IPS-NIHi7 (cell line): ENCODE results near the gene FOXI1.
"Not testable (repeated sequence)": the region's sequence is repeated elsewhere in the genome, so short reads cannot be mapped to it uniquely, and the experiment has no call there.

Experiments
- DNase-seq: peaks from one replicate; pipeline ENCODE4 v3.0.0; 2012; ENCODE audit warnings: mixed read lengths; ENCODE audit errors: extremely low spot score

The FOXI1 gene

GRCh38 chr5:170126061-170126460, 20.4 kb downstream of the FOXI1 start:
- DNase-seq: no peak

DNA sequence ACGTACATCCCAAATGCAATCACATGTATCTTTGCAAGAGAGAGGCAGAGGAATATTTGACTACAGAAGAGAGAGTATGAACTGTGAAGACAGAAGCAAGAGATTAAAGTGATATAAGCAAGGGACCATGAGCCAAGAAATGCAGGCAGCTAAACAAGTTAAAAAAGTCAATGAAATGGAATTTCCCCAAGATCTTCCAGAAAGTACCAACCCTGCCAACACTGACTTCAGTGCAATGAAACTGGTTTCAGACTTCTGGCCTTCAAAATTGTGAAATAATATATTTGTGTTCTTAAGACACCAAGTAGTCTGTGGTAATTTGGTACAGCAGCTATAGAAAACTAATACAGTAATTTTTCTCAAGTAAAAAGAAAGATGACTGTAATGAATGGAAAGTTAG, 20.9 kb downstream of the FOXI1 start:
- DNase-seq: no peak

GRCh38 chr5:170131235-170131634, 25.5 kb downstream of the FOXI1 start:
- no peak for DNase-seq

- DNase-seq: no peak
Observed at GRCh38 chr5:170132269-170132975, 26.7 kb downstream of the FOXI1 start.

DNA sequence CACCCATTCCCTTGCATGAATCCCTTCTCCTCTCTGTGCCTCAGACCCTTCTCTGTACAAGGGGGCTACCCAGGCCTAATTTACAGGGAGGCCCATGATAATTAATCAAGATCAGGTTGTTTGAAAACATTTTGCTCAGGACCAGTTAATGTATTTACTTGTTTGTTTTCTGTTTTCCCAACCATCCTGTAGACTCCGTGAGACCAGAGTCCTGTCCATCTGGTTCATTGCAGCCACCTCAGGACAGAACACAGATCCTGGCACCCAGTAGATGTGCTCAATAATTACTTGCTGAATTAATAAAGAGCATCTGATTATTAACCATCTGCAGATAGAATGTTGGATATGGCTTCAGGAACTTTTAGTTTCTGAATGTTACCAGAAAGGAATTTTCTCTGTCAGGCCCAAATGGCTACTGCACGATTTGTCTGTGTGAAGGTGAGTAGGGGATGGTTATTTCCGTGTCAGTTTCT, 27.3 kb downstream of the FOXI1 start:
- no peak for DNase-seq

- no peak for DNase-seq
Observed at GRCh38 chr5:170135796-170136490, 30.2 kb downstream of the FOXI1 start.

DNA sequence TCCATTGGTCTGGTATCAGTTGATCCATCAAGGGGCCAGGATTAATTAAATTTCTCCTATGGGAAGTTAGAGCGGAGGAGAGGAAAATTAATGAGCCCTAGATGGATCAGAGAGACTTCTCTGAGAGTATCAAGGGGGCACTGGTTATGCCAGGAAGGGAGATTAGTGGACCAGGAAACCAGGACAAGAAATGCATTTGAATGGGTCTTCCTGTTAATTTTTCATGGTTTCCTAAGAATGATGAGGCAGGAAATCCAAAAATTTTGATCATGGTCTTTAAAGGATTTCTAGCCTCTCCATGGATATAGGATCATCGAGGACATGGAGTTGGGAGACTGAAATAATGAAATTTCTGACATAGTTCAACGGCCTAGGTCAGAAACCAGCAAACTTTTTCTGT, 30.8 kb downstream of the FOXI1 start:
- DNase-seq: no peak

DNA sequence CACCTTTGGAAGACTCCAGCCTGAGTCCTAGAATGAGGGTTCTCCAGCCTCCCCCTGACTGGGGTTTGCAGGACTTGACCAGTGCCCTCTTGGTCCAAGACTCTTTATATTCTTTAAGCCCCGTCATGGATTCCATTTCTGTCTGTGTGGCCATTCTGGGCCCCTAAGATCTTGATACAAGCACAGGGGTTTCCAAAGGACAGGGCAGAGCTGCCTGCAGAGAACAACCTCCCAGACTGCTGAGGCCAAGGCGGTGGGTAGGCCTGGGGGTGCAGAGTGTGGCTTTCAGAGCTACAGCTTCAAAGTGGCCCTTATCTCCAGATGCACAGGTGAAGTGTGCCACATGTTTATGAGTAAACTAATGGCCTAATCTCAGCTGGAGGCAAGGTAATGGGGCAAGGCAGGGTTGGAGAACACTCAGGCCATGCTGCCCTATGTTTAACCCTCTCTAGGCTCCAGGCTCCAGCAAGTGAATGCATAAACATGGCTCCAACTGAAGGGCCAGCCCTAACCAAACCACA, 32.1 kb downstream of the FOXI1 start:
- no peak for DNase-seq

GRCh38 chr5:170138273-170138672, 32.6 kb downstream of the FOXI1 start:
- DNase-seq: no peak

DNA sequence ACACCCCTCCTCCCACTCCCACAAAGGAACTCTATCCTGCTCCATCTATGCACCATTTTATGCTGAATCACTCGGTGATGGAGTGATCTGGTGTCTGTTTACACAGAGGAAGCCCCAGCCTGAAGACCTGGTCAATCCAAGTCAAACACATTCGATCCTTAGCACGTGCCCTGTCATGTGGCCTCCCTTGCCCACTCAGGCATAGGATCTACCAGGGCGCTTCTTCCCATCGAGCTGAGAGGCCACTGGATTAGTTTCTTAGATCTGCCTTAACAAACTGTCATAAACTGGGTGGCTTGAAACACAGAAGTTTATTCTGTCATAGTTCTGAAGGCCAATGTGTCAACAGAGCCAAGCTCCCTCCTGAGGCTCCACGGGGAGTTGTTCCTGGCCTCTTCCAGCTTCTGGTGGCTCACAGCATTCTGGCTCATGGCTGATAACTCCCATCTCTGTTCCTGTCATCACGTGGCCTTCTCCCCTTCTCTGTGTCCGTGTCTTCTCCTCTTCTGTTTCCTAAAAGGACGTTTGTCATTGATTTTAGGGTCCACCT, 34.2 kb downstream of the FOXI1 start:
- DNase-seq: no peak

- DNase-seq: not testable (repeated sequence)
Observed at GRCh38 chr5:170141196-170141595, 35.5 kb downstream of the FOXI1 start.

GRCh38 chr5:170141636-170142035, 35.9 kb downstream of the FOXI1 start:
- no peak for DNase-seq

DNA sequence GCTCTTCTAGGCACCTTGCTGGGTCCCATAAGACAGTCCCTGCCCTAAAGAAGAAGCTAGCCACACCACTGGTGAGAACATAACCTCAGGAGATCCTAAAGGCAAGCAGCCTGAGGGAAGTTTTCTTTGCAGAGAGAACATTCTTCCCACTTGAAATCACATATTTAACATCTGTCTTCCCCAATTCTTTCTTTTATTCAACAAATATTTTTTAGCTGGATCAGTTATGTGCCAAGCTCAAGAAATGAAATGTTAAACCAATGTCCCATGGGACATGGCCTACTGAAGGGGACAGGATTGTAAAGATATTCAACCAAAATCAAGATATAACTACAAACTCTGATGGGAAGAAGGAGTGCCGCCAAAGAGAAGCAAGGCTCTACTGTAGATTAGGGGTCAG, 36.5 kb downstream of the FOXI1 start:
- DNase-seq: no peak

- no peak for DNase-seq
Observed at GRCh38 chr5:170143091-170143490, 37.4 kb downstream of the FOXI1 start.

DNA sequence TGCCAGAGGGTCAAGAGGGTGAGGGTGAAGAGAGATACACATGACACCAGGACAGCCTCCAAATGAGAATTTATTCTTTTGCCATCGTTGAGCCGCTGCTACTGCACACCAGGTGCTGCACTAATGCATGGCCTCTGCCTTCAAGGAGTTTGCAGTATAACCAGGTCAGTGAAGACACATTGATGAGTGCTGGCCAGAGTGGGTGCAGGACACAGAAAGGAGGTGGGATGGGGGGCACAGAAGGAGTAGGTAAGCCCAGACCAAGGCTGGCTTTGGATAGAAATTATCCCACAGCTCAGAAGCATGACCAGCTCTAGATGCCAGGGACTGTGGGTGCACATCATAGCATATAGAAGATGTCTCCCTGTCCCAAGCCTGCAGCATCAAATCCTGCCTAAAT, 38.0 kb downstream of the FOXI1 start:
- DNase-seq: no peak

DNA sequence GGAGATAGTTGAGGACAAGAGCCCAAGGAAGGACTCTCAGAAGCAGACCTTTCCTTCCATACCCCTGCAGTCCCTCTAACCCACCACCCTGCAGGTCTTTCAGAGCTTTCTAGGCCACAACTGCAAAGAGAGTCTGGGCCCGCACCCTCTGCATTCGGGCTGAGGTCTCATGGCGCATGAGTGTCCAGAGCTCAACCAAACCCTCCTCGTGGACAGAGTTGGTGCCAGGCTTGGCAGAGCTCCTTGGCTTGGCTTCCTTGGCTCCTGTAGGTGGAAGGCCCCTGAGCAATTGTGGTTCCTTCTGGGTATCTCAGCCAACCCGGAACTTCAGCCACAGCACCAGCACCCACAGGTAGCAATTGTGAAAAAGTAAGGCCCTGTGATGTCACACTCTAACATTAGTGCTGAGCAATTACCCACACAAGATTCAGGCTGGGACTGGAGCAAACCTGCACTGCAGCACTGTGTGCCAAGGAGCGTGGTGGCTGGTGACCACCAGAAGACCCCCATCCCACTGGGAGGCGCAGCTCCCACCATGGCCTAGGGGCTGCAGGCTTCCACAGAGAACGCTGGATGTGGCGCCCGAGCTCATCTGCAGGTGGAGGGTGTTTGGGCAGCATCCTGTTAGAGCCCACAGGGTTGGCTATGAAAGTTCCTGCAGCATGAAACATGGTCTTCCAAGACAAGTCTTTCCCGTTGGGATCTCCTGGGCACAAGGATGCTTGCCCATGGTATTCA, 38.8 kb downstream of the FOXI1 start:
- no peak for DNase-seq

DNA sequence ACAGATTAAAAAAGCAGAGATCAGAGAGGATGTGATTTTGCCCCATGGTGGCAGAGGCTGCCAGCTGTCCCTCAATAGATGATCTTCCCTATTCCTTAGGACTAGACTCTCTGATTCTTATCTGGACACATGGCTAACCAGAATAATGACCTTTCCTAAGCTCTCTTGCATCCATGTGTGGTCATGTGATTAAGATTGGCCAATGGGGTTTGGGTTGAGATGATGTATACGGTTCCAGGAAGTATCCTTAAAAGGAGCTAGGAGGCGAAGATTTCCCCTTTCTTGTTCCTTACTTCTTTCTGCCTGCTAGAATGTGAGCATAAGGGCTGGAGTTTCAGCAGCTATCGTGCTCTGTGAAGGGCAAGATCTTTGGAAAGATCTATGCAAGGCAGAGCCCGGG, 39.8 kb downstream of the FOXI1 start:
- no peak for DNase-seq

DNA sequence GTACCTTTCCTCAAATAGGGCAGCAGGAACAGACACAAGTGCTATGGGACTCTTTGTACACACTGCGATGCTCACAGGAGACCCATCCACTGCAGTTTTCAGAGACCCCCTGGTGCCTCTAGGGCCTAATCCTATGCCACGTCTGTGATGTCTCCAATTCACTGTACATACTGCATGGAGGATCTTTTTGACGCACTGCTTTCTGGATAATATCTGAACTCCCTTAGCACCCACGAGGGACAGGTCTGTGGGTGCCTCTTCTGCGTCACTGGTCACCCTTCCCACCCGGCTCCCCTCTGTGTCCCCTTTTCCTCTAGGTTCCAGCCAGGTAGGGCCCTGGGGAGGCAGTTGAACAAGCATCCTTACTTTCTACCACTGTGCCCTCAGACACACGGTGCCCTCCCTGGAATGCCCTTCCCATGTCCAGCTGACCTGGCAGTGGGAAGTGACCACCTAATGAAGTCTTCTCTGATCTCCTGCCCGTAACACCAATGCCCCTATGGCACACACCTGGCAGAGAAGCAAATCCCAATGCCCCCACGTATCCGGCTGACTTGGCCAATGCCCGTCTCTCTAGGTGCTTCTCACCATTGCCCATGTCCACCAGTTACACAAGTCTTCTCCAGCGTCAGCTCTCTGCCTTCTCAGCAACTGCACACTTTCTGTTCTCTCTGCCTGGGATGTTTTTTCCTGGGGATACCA, 41.5 kb downstream of the FOXI1 start:
- DNase-seq: no peak

- no peak for DNase-seq
Observed at GRCh38 chr5:170147753-170148264, 42.1 kb downstream of the FOXI1 start.

GRCh38 chr5:170148430-170149205, 42.9 kb downstream of the FOXI1 start:
- DNase-seq: no peak

DNA sequence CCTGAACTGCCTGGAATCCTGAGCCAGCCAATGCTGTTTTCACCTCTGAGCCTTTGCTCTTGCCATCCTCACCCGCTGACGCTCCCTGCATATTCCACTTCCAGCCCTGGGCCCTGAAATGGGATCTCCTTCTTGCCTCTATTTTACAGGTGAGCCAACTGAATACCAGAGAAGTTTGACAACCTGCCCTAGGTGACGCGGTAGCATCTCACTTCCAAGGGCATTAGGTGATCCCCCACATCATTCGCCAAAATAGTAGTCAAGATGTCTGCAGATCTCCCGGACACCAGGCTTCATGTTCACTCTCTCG, 43.5 kb downstream of the FOXI1 start:
- no peak for DNase-seq
